Stimulated activated CD4-positive, alpha-beta T cell treated with anti-CD3 and anti-CD28 coated beads, TNF-alpha, amount 100 ng/mL, for 4 hours (primary cell): ENCODE measurements around the gene TSPAN4.

Experiments
- DNase-seq, 3 experiments: peaks; one replicate each; pipeline ENCODE4 v3.0.0-alpha.2; 2020; ENCODE audit warnings: low read depth in 3 of 3

The TSPAN4 gene

DNA sequence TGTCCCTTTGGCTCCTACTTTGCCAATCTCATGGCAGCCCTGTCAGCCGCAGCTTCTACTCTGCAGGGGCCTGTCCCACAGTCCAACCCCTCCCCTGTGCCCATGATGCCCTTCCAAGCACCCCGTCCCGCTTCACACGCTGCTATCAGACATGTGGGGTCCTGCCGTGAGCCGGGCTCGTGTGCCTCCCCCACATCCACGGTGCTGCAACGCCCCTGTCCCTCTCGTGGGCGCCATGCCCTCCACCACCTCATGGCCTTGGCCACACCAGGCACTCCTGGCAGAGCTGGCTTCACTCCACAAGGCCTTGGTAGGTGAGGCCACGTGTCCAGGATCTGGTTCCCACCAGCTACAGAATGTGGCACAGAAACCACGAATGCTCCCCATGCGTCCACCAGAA is 44.9 kb downstream of the TSPAN4 start:
- DNase-seq, result no peak

DNA sequence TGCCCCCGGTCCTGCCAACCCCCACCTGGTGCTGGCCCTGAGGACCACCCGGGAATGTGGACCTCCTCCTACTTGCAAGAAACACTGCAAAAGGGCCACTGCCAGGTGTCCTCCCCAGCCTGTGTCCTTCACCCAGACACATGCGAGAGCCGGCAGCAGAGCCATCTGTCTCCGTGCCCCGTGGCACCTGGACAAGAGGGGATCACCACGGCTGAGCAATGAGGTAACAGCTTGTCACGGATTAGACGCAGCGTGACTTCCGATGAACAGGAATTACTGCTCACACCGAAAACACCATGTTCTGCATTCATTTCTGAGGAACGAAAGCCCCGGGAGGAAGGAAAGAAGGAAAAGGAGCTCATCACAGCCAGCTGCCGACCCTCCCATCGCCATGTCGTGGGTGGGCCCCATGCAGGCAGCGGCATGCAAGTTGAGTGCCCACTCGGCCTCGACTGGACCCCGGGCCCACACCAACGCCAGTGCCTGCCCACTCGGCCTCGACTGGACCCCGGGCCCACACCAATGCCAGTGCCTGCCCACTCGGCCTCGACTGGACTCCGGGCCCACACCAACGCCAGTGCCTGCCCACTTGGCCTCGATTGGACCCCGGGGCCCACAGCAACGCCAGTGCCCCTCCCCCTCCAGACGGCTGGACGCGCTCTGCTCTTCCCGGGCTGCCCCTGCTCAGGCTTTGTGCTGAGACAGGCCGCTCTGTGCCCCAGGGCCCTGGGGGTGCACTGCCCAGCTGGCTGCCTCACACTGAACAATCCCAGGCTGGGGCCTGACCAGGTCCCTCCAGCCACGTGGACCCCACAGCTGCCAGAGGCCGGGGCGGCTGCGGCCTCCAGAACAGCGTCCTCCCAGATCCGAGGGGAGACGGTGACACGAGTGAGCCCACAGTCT is 45.9 kb downstream of the TSPAN4 start:
- DNase-seq, result no peak

DNA sequence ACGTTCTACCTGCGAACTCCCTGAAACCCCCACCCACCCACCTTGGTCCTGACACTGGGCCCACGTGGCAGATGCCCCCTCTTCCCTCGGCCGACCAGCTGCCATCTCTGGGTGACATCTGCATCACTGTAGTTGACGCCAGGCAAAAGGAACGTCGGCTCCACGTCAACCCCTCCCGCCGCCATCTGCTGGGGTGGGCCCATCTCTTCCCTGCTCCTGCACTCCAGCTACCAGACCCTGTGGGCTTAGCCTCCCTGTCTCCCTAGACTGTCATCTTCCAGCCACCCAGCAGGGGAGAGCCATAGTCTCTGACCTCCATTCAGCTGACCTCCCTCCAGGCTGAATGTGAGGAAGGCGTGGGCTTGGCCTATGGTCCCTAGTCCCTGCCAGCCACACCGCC is 46.6 kb downstream of the TSPAN4 start:
- DNase-seq, result no peak

DNA sequence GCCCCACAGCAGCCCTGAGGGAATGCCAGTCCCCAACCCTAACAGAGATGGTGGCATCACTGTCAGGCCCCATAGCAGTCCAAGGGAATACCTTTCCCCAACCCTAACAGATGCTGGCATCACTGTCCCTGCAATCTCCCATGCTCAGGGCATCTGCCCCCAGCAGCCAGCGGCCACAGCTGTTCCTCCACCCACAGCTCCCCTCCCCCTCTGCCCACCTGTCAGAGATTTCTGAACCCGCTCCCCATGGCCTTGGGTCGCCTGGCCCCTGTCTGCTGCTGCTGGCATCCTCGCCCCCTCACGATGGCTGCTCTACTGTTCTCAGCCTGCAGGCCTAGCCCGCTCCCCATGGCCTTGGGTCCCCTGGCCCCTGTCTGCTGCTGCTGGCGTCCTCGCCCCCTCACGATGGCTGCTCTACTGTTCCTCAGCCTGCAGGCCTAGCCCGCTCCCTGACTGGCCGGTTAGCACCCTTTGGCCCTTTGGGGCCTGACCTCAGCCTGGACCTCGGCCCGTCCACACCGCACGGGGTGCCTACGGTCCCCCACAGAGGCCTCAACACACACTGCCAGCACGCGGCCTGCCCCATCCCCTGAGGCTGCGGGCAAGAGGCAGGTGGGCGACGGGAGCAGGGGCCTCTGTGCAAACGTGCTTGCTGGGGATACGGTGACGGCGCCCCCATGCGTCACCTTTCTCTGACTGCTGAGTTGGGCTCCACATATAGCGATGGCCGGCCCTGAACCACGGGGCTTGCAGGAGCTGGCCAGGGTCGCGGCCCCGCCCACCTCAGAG is 47.2 kb downstream of the TSPAN4 start:
- no peak for DNase-seq

DNA sequence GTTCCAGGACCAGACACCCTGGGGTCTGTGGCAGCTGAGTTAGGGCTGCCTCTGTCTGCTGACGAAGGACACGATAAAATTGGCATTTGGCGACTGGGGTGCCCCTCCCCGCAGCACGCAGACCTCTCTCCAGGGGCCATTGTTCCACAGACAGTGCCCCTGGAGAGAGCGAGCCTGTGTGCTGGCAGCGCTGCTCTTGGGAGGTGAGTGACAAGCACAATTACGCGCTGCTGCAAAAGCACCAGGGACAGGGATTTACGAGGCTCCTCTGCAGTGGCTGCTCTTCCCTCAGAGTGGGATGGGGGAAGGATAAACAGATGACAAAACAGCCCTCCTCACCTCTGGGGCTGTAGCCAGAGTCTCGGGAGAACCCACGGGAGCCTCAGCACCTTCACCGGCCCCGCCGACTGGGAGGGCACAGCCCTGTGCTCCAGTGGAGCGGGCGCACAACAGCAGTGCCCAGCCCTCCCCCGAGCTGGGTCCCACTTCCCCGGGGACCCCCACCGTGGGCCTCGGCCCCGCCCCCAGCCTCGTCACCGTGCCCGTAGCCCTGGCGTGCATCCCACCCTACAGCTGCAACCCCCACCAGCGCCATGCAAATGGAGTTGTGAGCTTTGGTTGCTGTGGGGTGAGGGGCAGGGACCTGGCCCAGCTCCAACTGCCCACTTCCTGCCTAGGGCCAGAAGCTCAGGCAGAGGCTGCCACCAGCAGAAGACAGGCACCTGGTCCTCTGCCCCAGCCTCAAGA is 48.3 kb downstream of the TSPAN4 start:
- DNase-seq, result no peak

DNA sequence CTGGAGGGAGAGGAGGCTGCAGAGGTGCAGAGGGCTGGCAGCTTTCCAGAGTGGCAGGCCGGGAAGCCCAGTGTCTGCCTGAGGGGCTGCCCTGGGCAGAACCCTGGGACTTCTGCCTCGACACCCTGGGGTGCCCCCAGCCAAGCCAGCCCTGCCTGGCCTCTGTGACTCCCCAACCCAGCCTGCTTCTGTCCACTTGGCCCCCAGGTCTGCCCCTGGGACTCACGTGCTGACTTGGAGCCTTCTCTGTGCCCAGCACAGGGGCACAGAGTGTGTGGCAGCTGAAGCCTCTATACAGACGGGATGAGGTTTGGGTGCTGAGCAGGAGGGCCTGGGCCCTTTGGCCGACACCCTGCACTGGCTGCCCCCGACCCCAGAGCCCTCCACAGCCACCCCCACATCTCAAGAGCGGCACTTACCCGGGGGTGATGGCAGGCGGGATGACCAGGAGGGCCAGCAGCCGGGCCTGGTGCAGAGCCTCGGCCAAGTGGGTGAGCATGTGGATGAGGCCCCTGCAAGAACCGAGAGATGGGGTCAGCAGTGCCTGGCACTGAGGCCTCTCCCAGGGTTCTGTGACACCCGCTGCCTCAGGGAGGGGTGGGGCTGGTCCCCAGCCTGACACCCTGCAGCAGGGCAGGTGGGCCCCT is 50.5 kb downstream of the TSPAN4 start:
- DNase-seq, result no peak

DNA sequence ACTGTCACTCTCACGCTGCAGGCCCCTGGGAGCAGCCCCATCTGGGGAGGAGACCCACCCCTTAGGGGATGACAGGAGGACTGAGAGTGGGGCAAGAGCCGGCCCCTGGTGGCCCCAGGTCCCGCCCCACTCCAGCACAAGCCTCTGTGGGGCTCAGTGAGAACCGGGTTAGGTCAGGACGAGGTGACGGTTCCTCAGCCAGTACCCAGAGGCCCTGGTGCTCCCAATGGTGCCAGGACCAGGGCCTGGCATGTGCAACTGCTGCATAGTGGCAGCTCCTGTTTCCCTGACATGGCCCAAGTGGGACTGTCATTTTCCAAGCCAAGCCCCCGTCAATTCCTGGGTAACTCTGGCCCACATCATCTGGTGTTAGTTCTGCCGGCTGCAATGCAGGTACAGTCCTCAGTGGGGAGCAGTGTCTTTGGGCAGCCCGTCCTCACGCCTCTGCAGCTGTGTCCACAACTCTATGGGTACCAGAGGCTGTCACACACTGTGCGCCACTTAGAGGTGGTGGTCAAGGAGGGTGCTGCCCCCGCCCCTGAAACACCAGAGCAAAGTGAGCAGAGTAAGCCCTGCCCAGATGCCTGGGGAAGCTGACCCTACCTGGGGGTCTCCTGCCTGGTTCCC is 52.0 kb downstream of the TSPAN4 start:
- no peak for DNase-seq

DNA sequence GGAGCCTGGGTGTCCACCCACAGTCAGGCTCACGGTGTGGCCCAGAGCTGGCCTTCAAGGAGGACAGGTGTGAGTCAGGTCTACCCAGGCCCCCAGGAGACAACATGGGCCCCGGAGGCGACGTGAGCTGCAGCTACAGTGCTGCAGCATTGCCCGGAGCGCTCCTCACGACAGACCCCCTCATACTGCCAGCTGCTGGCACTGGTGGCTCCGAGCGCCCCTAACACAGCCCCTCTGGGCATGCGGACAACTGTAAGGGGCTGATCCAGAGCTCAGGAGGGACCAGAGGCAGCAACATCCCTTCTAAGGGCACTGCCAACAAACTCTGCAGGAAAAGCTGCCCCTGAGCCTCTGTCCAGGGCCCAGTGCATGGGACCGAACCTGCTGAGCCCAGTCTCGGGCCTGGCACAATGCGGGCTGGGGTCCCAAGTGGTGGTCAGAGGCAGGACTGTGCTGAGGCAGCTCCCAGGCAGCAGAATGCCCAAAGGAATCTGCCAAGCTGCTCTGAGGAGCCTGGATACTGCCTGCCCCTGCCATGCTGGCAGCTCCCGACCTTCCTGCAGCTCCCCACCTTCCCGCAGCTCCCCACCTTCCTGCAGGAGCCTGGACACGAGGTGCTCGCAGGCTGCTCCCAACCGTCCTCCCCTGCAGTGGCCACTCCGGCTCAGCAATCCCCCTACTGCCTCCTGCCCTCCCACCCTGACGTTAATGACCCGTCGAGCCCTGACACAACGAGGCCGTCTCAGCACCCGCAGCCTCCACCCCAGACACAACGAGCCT is 52.9 kb downstream of the TSPAN4 start:
- DNase-seq, result no peak

DNA sequence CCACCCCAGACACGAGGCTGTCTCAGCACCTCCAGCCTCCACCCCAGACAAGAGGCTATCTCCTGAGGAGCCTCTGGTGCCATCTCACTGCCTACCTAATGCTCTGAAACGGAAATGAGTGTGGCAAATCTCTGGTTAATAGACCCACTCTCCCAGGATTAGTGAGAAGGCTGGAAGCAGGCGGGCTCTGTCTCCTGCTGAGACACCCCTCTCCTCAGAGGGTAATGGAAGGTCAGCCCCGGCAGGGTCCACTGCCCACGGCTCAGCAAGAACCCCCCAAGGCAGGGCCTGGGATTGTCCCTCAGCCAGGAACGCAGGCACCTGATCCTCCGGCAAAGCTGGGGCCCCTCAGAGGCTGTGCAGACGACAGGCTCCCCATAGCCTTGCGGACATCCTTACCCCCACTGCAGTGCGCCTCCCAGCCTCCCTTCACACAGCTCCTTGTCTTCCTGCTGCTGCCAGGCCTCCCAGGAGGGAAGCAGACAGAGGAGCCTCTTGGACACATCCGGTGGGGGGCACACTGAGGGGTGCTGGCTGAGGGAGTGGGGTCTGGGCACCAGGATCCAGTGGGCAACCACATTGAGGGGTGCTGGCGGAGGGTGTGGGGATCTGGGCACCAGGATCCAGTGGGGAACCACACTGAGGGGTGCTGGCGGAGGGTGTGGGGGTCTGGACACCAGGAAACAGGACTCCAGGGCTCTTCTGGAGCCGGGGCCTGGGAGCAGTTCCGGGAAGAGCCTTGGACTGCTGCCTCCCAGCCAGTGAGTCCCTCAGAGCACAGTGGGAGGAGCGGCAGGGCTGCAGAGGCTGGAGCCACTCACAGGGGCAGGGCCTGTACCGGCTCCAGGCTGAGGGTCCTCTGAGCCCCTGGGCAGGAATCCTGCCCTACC is 54.8 kb downstream of the TSPAN4 start:
- no peak for DNase-seq

DNA sequence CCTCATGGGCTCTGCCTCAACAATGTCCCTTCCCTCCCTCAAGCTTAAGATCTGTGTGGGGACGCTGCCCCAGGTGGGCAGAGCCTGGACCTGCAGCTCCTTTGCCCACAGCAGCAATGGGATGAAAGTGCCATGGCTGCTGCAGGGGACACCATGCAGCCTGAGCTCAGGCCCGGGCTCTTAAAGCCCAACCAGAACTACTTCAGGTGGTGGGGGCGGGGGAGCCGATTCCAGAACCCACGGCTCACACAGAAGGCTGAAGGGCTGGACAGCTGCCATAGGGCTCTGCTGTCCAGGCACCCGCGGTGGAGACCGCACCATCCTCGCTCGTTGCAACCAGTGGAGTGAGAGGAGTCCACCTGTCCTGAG is 55.5 kb downstream of the TSPAN4 start:
- no peak for DNase-seq

DNA sequence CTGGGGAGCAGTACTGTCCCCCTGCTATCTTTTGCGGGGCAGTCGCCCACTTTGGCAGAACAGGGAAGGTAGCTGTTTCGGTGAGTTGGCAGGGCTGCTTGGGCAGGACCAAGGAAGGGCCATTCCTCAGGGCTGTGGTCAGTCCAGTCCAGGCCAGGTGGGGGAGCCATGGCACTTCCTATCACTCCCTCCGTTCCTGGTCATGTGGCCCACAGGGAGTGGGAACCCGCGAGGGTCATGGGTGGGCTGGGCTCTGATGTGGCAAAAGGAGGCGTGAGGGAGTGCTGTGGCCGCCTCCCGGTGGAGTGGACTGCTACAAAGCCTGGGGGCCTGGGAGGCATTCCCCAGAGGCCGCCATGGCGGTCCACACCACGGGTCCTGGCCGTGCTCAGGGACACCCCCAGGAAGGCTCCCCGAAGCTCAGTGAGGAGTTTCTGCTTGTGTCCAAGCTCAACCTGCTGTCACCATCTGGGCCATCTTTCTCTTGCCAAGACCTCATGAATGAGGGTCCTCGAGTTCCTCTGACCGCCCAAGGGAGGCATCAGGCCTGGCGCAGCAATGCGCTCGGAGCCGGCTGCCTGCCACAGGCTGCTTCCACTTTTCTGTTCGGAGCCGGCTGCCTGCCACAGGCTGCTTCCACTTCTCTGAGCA is 56.0 kb downstream of the TSPAN4 start:
- DNase-seq, result no peak

DNA sequence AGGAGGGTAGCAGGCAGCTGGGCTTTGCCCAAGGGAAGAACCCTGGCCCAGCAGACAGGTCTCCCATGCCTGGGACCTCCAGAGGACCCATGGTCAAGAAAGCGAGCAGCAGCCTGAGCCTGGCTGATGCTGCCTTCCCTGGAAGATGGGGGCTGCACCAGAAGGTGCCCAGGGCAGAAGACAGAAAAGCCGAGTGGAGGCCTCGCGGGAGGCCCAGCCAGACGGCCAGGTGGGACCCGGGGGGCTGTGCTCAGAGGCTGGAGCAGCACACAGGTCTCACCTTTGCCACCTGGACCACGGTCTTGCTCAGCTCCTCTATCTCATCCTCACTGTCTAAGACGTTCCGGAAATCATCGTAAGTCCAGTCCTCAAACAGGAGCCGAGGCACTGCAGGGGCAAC is 57.1 kb downstream of the TSPAN4 start:
- no peak for DNase-seq

DNA sequence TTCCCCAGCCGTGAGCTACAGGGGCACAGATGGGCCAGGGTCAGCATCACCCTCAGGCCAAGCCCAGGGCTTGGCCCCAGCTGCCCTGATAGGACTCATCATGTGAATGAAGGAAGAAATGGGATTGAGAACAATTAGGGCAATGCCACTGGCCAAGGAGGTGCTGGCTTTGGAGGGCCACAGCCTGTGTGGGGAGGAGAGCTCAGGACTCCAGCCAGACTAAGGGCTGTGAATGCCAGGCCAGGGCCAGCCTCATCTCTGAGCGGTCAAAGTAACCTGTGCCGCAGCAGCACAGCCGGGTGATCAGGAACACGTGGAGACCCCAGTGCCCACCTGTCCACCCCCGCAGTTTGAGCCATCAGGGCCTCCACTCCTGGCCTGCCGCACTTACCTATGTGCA is 57.9 kb downstream of the TSPAN4 start:
- no peak for DNase-seq

DNA sequence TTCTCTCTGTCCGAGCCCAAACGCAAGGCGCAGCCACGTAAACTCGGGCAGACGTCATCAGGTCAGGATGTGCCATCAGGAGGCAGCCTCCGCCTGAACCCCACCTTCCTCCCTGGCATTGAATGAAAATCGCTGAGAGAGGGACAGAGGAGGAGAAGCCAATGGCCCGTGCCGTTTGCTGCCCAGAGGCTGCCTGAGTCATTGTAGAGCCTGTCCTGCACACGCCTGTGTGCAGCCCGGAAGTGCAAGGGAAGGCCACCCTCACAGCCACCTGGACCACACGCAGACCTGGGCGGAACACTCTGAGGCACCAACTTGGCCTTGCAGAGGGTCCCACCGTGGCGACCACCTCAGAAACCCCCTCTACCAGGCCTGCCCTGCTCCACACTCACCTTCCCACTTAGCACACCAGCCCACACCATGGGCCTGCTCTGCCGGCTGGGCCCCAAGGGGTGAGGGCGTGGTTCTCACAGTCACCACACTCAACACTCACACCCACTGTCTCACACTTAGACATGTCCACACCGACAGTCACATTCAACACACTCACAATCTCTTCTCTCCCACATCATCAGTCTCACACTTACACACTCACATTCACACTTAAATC is 58.9 kb downstream of the TSPAN4 start:
- DNase-seq, result no peak

DNA sequence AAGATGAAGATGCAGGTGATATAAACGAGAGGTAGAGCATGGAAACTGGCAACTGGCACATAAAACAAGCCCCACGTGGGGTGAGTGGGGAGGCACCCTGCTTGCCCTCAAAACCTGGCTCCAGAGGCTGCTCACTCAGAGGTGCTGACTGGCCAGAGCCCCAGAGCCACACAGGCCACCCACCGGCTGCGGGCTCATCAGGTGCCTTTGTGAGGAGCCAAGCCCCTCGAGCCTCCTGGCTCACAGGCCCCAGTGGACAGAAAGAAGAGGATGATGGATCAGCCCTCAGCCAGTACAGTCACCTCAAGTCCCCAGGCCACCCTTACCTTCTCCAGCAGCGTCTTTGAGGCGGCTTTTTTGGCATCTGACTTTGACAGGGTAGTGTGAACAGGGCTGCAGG is 61.7 kb downstream of the TSPAN4 start:
- DNase-seq, result no peak

DNA sequence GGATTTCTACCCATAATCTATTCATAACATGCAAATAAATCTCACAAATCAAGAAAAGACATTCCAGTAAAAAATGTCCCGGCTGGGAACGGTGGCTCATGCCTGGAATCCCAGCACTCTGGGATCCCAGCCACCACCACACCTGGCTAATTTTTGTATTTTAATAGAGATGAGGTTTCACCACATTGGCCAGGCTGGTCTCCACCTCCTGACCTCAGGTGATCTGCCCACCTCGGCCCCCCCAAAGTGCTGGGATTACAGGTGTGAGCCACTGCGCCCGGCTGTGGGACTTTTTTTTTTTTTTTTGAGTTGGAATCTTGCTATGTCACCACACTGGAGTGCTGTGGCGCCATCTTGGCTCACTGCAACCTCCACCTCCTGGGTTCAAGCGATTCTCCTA is 63.3 kb downstream of the TSPAN4 start:
- DNase-seq, result no peak

DNA sequence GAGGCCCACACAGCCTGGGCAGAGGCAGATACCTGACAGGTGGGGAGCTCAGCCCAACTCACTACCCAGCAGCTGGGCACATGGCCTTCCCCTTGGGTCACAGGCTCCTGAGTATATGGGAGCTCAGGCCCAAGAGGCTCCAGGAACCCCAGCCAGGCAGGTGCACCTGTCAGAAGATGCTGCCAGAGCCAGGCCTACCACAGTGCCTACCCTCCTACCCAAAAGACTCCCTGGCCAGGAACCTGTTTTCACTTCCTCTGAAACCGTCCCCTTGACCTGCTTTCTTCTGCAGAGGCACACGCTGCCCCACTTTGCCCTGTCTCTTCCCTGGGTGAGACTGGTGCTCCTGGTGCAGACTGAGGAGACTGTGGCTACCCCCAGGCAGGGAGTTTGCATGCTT is 65.0 kb downstream of the TSPAN4 start:
- no peak for DNase-seq

DNA sequence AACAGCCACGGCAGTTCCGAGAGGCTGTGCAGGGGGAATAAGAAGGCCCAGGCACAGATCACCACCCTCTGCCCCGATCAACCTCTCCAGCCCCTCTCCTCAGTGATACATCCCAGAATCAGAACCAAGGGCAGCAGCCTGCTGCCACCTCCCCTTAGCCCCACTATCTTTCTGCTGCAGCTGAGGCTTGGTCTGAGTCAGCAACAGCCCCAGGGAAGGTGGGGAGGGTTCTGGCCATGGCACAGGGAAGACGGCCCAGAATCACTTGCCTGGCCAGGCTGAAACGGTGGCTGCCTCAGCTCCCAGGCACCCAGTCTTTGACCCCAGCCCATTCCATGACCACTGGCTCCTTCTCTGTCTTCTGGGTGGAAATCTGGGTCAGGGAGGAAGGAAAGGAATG is 65.6 kb downstream of the TSPAN4 start:
- DNase-seq, result no peak

DNA sequence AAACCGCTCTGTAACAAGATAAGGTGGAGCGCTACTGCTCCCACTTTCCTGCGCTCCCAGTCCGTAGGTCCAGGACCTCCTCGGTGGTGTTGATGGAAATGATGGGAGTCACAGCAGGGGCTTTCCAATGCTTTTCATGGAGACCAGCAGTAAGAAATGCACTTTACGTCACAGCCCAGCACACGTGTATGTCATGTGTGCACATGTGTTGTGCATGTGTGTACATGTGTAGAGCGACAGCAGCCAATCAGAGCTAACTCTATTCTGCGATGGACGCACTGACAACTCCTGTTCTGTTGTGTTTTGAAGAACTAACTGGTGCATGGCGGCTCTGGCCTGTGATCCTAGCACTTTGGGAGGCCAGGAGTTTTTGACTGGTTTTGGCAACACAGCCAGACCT is 66.8 kb downstream of the TSPAN4 start:
- DNase-seq, result no peak
